ENCODE measurements around the gene MAGI2. TPM values are rescaled to one million over a fixed set of nuclear protein-coding genes. Genes with fewer than 3 reads are reported as not detected.

The MAGI2 gene
- total RNA-seq, 3 donors from 2014 or later (not counting 1 experiment from before 2014, with no cell fraction given), result 0.09 to 0.48 (median 0.27) TPM

DNA sequence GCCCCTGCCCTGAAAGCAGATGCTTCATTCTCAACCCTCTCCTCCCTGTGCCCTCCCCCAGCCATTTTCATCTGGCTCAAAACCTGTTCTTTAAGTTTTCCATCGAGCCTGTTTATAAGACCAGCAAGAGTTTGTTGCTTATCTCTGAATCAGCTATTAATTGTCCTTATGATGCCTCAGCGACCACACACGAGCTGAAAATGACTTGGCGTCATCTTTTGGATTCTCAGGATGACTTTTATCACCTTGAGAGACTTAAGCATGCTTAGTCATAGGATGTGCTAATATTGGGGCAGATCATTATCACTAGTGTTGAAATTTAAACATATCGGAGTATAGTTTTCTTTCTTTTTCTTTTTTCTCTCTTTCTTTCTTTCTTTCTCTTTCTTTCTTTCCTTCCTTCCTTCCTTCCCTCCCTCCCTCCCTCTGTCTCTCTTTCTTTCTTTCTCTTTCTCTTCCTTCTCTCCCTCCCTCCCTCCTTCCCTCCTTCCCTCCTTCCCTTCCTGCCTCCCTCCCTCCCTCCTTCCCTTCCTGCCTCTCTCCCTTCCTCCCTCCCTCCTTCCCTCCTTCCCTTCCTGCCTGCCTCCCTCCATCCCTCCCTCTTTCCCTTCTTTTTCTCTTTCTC is 1470.4 kb downstream of the MAGI2 start:
- Histone ChIP-seq H3K9me3 (ENCODE audit: control insufficient read depth, insufficient read depth, low read length) (no peaks in the 10 kb centered on the region), H3K4me1 (ENCODE audit: control insufficient read depth, insufficient read depth, low read length) (no peaks in the 10 kb centered on the region), H3K36me3 (ENCODE audit: control insufficient read depth, insufficient read depth, low read length) (no peaks in the 10 kb centered on the region), H3K4me3 (ENCODE audit: low read length) (no peak overlapping the region), H3K27me3 (ENCODE audit: control insufficient read depth, insufficient read depth, low read length) (no peaks in the 10 kb centered on the region), H3K27ac (ENCODE audit: low read length) (no peak overlapping the region)
- peaks cover 5 to 21% of the 10 kb centered on the region in 2 donors for H3K27me3 Mint-ChIP-seq (ENCODE audit: low read depth in 2 of 2)
- H3K4me1 Mint-ChIP-seq, result no peaks in the 10 kb centered on the region
- ATAC-seq (peak in 1 of 3 donors; percentile 32), DNase-seq (no peak)
- WGBS (ENCODE audit: insufficient coverage), result 70% methylated on average over 5 of the region's 5 CpGs
- H3K4me3 Mint-ChIP-seq, result no peak overlapping the region
- intact Hi-C loops (cut with micrococcal nuclease), result no loop called here
- no peaks in the 10 kb centered on the region for H3K9me3 Mint-ChIP-seq
- TF ChIP-seq, protein P1, sequence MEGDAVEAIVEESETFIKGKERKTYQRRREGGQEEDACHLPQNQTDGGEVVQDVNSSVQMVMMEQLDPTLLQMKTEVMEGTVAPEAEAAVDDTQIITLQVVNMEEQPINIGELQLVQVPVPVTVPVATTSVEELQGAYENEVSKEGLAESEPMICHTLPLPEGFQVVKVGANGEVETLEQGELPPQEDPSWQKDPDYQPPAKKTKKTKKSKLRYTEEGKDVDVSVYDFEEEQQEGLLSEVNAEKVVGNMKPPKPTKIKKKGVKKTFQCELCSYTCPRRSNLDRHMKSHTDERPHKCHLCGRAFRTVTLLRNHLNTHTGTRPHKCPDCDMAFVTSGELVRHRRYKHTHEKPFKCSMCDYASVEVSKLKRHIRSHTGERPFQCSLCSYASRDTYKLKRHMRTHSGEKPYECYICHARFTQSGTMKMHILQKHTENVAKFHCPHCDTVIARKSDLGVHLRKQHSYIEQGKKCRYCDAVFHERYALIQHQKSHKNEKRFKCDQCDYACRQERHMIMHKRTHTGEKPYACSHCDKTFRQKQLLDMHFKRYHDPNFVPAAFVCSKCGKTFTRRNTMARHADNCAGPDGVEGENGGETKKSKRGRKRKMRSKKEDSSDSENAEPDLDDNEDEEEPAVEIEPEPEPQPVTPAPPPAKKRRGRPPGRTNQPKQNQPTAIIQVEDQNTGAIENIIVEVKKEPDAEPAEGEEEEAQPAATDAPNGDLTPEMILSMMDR (IDR thresholded peaks at IDR 0.05), result no peak
- no peaks in the 10 kb centered on the region for H3K36me3 Mint-ChIP-seq
- no peak overlapping the region for H3K27ac Mint-ChIP-seq

DNA sequence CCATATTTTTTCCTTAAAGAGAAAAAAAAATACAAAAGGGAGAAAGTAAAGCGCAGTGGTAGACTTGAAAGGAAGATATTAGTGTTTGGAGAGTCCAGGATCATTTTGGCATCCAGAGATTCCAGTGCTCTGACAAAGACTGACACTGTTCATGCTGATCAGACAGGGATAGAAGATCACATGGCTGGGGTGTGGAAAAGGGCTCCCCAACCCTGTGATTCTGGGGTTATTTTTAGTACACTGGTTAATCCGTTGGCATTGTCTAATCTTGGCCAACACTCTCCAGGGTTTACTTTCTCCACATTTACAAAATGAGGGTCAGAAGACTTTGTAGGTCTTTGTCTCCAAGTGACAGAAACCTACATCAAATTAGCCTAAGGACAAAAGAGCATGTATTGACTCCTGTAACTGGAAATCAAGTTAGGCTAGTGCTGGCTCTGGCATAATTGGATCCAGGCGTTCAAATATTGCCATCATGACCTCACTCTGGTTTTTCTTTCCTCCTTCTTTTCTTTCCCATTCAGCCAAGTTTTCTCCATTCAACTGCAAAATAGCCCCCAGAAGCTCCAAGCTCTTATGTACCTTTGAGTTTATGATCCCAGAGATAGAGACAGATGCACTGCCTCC is 1473.3 kb downstream of the MAGI2 start:
- no peak overlapping the region for H3K4me3 ChIP-seq (ENCODE audit: low read length)
- H3K4me1 Mint-ChIP-seq, result no peaks in the 10 kb centered on the region
- 98% methylated on average over 2 of the region's 3 CpGs for WGBS (ENCODE audit: insufficient coverage)
- no peak overlapping the region for H3K27ac Mint-ChIP-seq
- TF ChIP-seq, protein P1 (IDR thresholded peaks at IDR 0.05), result no peak
- intact Hi-C loops (cut with micrococcal nuclease), result no loop called here
- H3K36me3 Mint-ChIP-seq, result no peaks in the 10 kb centered on the region
- ATAC-seq (no peak), DNase-seq (no peak)
- no peaks in the 10 kb centered on the region for H3K27me3 ChIP-seq (ENCODE audit: control insufficient read depth, insufficient read depth, low read length)
- H3K9me3 Mint-ChIP-seq, result no peaks in the 10 kb centered on the region
- H3K27me3 Mint-ChIP-seq (ENCODE audit: low read depth in 2 of 2), result peaks cover 10 to 25% of the 10 kb centered on the region in 2 donors
- H3K36me3 ChIP-seq (ENCODE audit: control insufficient read depth, insufficient read depth, low read length), result no peaks in the 10 kb centered on the region
- no peak overlapping the region for H3K4me3 Mint-ChIP-seq
- H3K9me3 ChIP-seq (ENCODE audit: control insufficient read depth, insufficient read depth, low read length), result no peaks in the 10 kb centered on the region
- H3K27ac ChIP-seq (ENCODE audit: low read length), result no peak overlapping the region
- no peaks in the 10 kb centered on the region for H3K4me1 ChIP-seq (ENCODE audit: control insufficient read depth, insufficient read depth, low read length)

- H3K9me3 Mint-ChIP-seq, result no peaks in the 10 kb centered on the region
- no peaks in the 10 kb centered on the region for H3K27me3 ChIP-seq (ENCODE audit: control insufficient read depth, insufficient read depth, low read length)
- no peak overlapping the region for H3K27ac Mint-ChIP-seq
- no peaks in the 10 kb centered on the region for H3K36me3 ChIP-seq (ENCODE audit: control insufficient read depth, insufficient read depth, low read length)
- H3K4me1 ChIP-seq (ENCODE audit: control insufficient read depth, insufficient read depth, low read length), result no peaks in the 10 kb centered on the region
- no peak overlapping the region for H3K4me3 ChIP-seq (ENCODE audit: low read length)
- H3K4me3 Mint-ChIP-seq, result no peak overlapping the region
- H3K4me1 Mint-ChIP-seq, result no peaks in the 10 kb centered on the region
- TF ChIP-seq, protein P1 (IDR thresholded peaks at IDR 0.05), result no peak
- 82% methylated on average over 5 of the region's 5 CpGs for WGBS (ENCODE audit: insufficient coverage)
- DNase-seq, result no peak
- ATAC-seq, result no peak
- H3K27me3 Mint-ChIP-seq (ENCODE audit: low read depth in 2 of 2), result peaks cover 10 to 25% of the 10 kb centered on the region in 2 donors
- H3K36me3 Mint-ChIP-seq, result no peaks in the 10 kb centered on the region
- H3K9me3 ChIP-seq (ENCODE audit: control insufficient read depth, insufficient read depth, low read length), result no peaks in the 10 kb centered on the region
- intact Hi-C loops (cut with micrococcal nuclease), result no loop called here
- no peak overlapping the region for H3K27ac ChIP-seq (ENCODE audit: low read length)
These were observed 1474.2 kb downstream of the MAGI2 start for GRCh38 chr7:77979219-77979618.

All from natural killer cell (primary cell).